ENCODE measurements around the gene WDR48. TPM values are rescaled to one million over a fixed set of nuclear protein-coding genes. Genes with fewer than 3 reads are reported as not detected.

Gene WDR48
- total RNA-seq, 4 donors from 2014 or later, result 49.8 to 83.2 (median 69.3) TPM

- no peaks in the 10 kb centered on the region for H3K27me3 ChIP-seq
- intact Hi-C loops (cut with DNase I), result no loop called here
- H3K9me3 ChIP-seq, result no peaks in the 10 kb centered on the region
- H3K36me3 ChIP-seq, result peaks cover 54 to 60% of the 10 kb centered on the region in 2 donors
- no peak for TF ChIP-seq CTCF (IDR thresholded peaks at IDR 0.05)
- TF ChIP-seq POLR2A (IDR thresholded peaks at IDR 0.05), result no peak
- no peak overlapping the region for H3K27ac ChIP-seq
- peaks cover 0 to 14% of the 10 kb centered on the region in 2 donors for H3K4me1 ChIP-seq
- H3K4me3 ChIP-seq (replicated peaks in 1 of 3), result no peak overlapping the region
- WGBS, 2 donors, result 92 to 100% methylated on average over 5 to 8 of the region's 8 CpGs
- DNase-seq, result no peak
These were observed 46.7 kb downstream of the WDR48 start for GRCh38 chr3:39098473-39099000.

GRCh38 chr3:39099242-39099641 is 47.4 kb downstream of the WDR48 start:
- Histone ChIP-seq H3K36me3 (peaks cover 52 to 53% of the 10 kb centered on the region in 2 donors), H3K9me3 (no peaks in the 10 kb centered on the region), H3K27me3 (no peaks in the 10 kb centered on the region), H3K27ac (no peak overlapping the region), H3K4me1 (peaks cover 6 to 21% of the 10 kb centered on the region in 2 donors), H3K4me3 (replicated peaks in 1 of 3) (no peak overlapping the region)
- TF ChIP-seq POLR2A (IDR thresholded peaks at IDR 0.05), result no peak
- TF ChIP-seq CTCF (IDR thresholded peaks at IDR 0.05), result no peak
- DNase-seq, result no peak
- 91 to 100% methylated on average over 1 of the region's 1 CpG for whole genome bisulfite sequencing, 2 donors
- intact Hi-C loops (cut with DNase I), result no loop called here

GRCh38 chr3:39099738-39100499 is 48.1 kb downstream of the WDR48 start:
- H3K36me3 ChIP-seq, result peaks cover 45 to 46% of the 10 kb centered on the region in 2 donors
- H3K4me3 ChIP-seq (replicated peaks in 1 of 3), result no peak overlapping the region
- no peaks in the 10 kb centered on the region for H3K27me3 ChIP-seq
- no peak overlapping the region for H3K27ac ChIP-seq
- TF ChIP-seq CTCF (IDR thresholded peaks at IDR 0.05) (no peak), POLR2A (IDR thresholded peaks at IDR 0.05) (no peak)
- no peak for DNase-seq
- H3K4me1 ChIP-seq, result peaks cover 12 to 27% of the 10 kb centered on the region in 2 donors
- WGBS, 2 donors, result 79 to 100% methylated on average over 2 of the region's 2 CpGs
- intact Hi-C loops (cut with DNase I), result no loop called here
- H3K9me3 ChIP-seq, result no peaks in the 10 kb centered on the region

- no peak for DNase-seq
- 81% methylated on average over 6 to 8 of the region's 9 CpGs for WGBS, 2 donors
- peaks cover 40 to 41% of the 10 kb centered on the region in 2 donors for H3K36me3 ChIP-seq
- no peaks in the 10 kb centered on the region for H3K9me3 ChIP-seq
- TF ChIP-seq CTCF (IDR thresholded peaks at IDR 0.05) (no peak), POLR2A (IDR thresholded peaks at IDR 0.05) (no peak)
- H3K27ac ChIP-seq, result no peak overlapping the region
- H3K27me3 ChIP-seq, result no peaks in the 10 kb centered on the region
- H3K4me1 ChIP-seq, result peaks cover 18 to 33% of the 10 kb centered on the region in 2 donors
- no peak overlapping the region for H3K4me3 ChIP-seq (replicated peaks in 1 of 3)
- intact Hi-C loops (cut with DNase I), result no loop called here
These were observed 48.7 kb downstream of the WDR48 start for GRCh38 chr3:39100500-39100886.

GRCh38 chr3:39101022-39101689 is 49.3 kb downstream of the WDR48 start:
- 84 to 88% methylated on average over 3 to 5 of the region's 5 CpGs for WGBS, 2 donors
- Histone ChIP-seq H3K4me3 (replicated peaks in 1 of 3) (no peak overlapping the region), H3K9me3 (no peaks in the 10 kb centered on the region), H3K36me3 (peaks cover 33 to 40% of the 10 kb centered on the region in 2 donors), H3K27ac (peak overlapping the region in 1 of 3 donors; percentile 15), H3K27me3 (no peaks in the 10 kb centered on the region), H3K4me1 (peaks cover 25 to 40% of the 10 kb centered on the region in 2 donors)
- TF ChIP-seq CTCF (IDR thresholded peaks at IDR 0.05), result peak; percentile 11 to 60 (median 44)
- TF ChIP-seq POLR2A (IDR thresholded peaks at IDR 0.05), result no peak
- intact Hi-C loops (cut with DNase I), result no loop called here
- peak; percentile 27 to 40 for DNase-seq

Measured in thyroid gland (tissue), 4 donors.